HepG2 (cell line): Measurements from ENCODE around the gene TSPAN17. TPM values are rescaled to one million over a fixed set of nuclear protein-coding genes. Genes with fewer than 3 reads are reported as not detected.

Experiments
- ATAC-seq: fragments of 200-7000 bp; cut with Tn5 transposase; 3 replicates; pipeline ENCODE4 v1.9.1; 2020; ENCODE audit warnings: mild to moderate bottlenecking, moderate library complexity
- BruUV-seq: library from RNA; stranded (reverse); fragments of 400-500 nt; replicated peaks from 2 replicates; lab custom pipeline; 2021; lab: Mats Ljungman, UMichigan
- CTCF ChIA-PET: fragments of 300-600 bp; formaldehyde crosslinking; extraction: SDS; loops from one replicate; lab custom pipeline; 2021; ENCODE audit warnings: low total read pairs, inconsistent platforms, low intra/inter-chr PET ratio; lab: Yijun Ruan, JAX
- POLR2A ChIA-PET: fragments of 350-600 bp; sonication (Branson Sonifier 250); formaldehyde crosslinking; loops from one replicate; lab custom pipeline; 2020; ENCODE audit warnings: antibody characterized with exemption, inconsistent platforms; lab: Yijun Ruan, JAX
- DNase-seq: peaks from one replicate; pipeline ENCODE4 v3.0.0-alpha.2; 2015; ENCODE audit warnings: low spot score
- FAIRE-seq: peaks from 3 replicates; lab custom pipeline; 2011; peaks lifted over from hg19 to GRCh38; lab: Jason Lieb, UNC
- H2AFZ ChIP-seq: one replicate; pipeline ENCODE4 v1.6.1; 2011; ENCODE audit warnings: low read length, inconsistent platforms
- H3K27ac ChIP-seq: fragments of 300-600 bp; 3 replicates; pipeline ENCODE4 v1.8.0; 2011; ENCODE audit warnings: mixed run types, mild to moderate bottlenecking, mixed read lengths, low read length, inconsistent platforms; ENCODE audit not compliant: insufficient read depth; ENCODE audit errors: extremely low read length
- H3K27me3 ChIP-seq, 2 experiments: fragments of 200-600 bp in 1 of 2; 2 replicates in 1 of 2; 3 replicates in 1 of 2; pipeline versions ENCODE4 v1.6.0 to v1.8.0; 2011; ENCODE audit warnings: low read length in 2 of 2, mild to moderate bottlenecking in 2 of 2, moderate library complexity in 2 of 2, inconsistent platforms in 1 of 2; ENCODE audit not compliant: insufficient read depth in 2 of 2, control insufficient read depth in 1 of 2
- H3K36me3 ChIP-seq, 2 experiments: fragments of 200-600 bp in 1 of 2; replicated peaks in 1 of 2; 2 replicates in 1 of 2; 3 replicates in 1 of 2; pipeline versions ENCODE4 v1.5.1 to v1.8.0; 2011; ENCODE audit warnings: low read length in 2 of 2, inconsistent platforms in 1 of 2; ENCODE audit not compliant: insufficient read depth in 2 of 2, control insufficient read depth in 1 of 2
- H3K4me1 ChIP-seq: 2 replicates; pipeline ENCODE4 v1.5.1; 2012; ENCODE audit warnings: low read length, inconsistent platforms; ENCODE audit not compliant: insufficient read depth
- H3K4me2 ChIP-seq: 2 replicates; pipeline ENCODE4 v1.6.0; 2011; ENCODE audit warnings: low read depth, low read length, inconsistent platforms
- H3K4me3 ChIP-seq, 3 experiments: fragments of 200-600 bp in 1 of 3; sonication (generic), shearing (Covaris generic) in 1 of 3; replicated peaks in 1 of 3; 2 replicates each; pipeline ENCODE4 v1.5.1; 2011 to 2016; ENCODE audit warnings: low read length in 3 of 3, inconsistent platforms in 2 of 3, low read depth in 2 of 3, mild to moderate bottlenecking in 2 of 3, control low read depth in 1 of 3, mixed read lengths in 1 of 3; ENCODE audit not compliant: insufficient read depth in 1 of 3
- H3K79me2 ChIP-seq: one replicate; pipeline ENCODE4 v1.6.1; 2011; ENCODE audit warnings: low read length, inconsistent platforms; ENCODE audit not compliant: insufficient read depth
- H3K9ac ChIP-seq: 2 replicates; pipeline ENCODE4 v1.6.0; 2011; ENCODE audit warnings: mild to moderate bottlenecking, low read depth, low read length, inconsistent platforms; ENCODE audit not compliant: insufficient read depth
- H3K9me3 ChIP-seq: 2 replicates; pipeline ENCODE4 v1.5.1; 2012; ENCODE audit warnings: mild to moderate bottlenecking, low read length
- H4K20me1 ChIP-seq: 2 replicates; pipeline ENCODE4 v1.6.0; 2011; ENCODE audit warnings: inconsistent platforms, mild to moderate bottlenecking, low read length, moderate library complexity; ENCODE audit not compliant: insufficient read depth
- CTCF ChIP-seq: sonication (generic); formaldehyde crosslinking; IDR thresholded peaks from 2 replicates; pipeline ENCODE4 v1.5.0; 2020; ENCODE audit warnings: mild to moderate bottlenecking, missing genetic modification reagents, moderate library complexity
- DNMT3B ChIP-seq: conservative IDR thresholded peaks from 2 replicates; pipeline ENCODE4 v1.6.1; 2016; ENCODE audit warnings: missing biosample characterization, control low read depth
- E2F2 ChIP-seq: sonication (generic); formaldehyde crosslinking; IDR thresholded peaks from 2 replicates; pipeline ENCODE4 v1.4.0; 2020; ENCODE audit warnings: missing genetic modification reagents, borderline replicate concordance
- KLF12 ChIP-seq: sonication (generic); formaldehyde crosslinking; IDR thresholded peaks from 2 replicates; pipeline ENCODE4 v1.4.0; 2020; ENCODE audit warnings: missing genetic modification reagents, borderline replicate concordance
- KMT2A ChIP-seq: sonication (generic); formaldehyde crosslinking; IDR thresholded peaks from 2 replicates; pipeline ENCODE4 v1.4.0; 2020; ENCODE audit warnings: missing genetic modification reagents
- MED13 ChIP-seq: sonication (generic); formaldehyde crosslinking; IDR thresholded peaks from 2 replicates; pipeline ENCODE4 v1.5.0; 2020; ENCODE audit warnings: missing genetic modification reagents
- ZFP36 ChIP-seq: fragments of 150-350 bp; IDR thresholded peaks from 2 replicates; pipeline ENCODE4 v1.6.1; 2018; ENCODE audit warnings: borderline replicate concordance, low read length, low read depth; ENCODE audit not compliant: partially characterized antibody
- ZNF589 ChIP-seq: sonication (generic); formaldehyde crosslinking; conservative IDR thresholded peaks from 2 replicates; pipeline ENCODE4 v1.8.0; 2022; ENCODE audit warnings: mild to moderate bottlenecking, moderate library complexity, missing genetic modification reagents
- ZNF841 ChIP-seq: sonication (generic); formaldehyde crosslinking; IDR thresholded peaks from 2 replicates; pipeline ENCODE4 v1.8.1; 2023; ENCODE audit warnings: missing genetic modification reagents, borderline replicate concordance
- WGBS: methylation state at CpG from one replicate; pipeline ENCODE4 v1.1.6; 2017; ENCODE audit warnings: low lambda C conversion rate; 5-methylcytosine and 5-hydroxymethylcytosine counted together
- in situ Hi-C: cut with HindIII; loops from 2 replicates; pipeline ENCODE4 v1.10.0; 2017; ENCODE audit warnings: low pct_unique_long_range_greater_than_20kb; ENCODE audit not compliant: extremely low pct_ligation_motif_present
- intact Hi-C: fragments of 100-400 bp; cut with micrococcal nuclease; formaldehyde crosslinking; loops from one replicate; pipeline ENCODE4 v1.10.0; 2022; ENCODE audit not compliant: unreplicated experiment
- polyA plus RNA-seq, 8 experiments: library from polyadenylated mRNA; depleted of rRNA in 3 of 8; stranded (reverse) in 7 of 8; unstranded in 1 of 8; fragments of >200 nt; fragmentation: Illumina TruSeq in 4 of 8; extraction: Trizol in 4 of 8; gene quantifications; 2 replicates each; pipeline versions ENCODE4 v1.2.1 to v1.2.3, GENCODE V29; 2011 to 2016; ENCODE audit warnings: low read depth in 4 of 8, missing spikeins in 1 of 8, mixed read lengths in 1 of 8; ENCODE audit not compliant: insufficient read depth in 1 of 8
- total RNA-seq, 5 experiments: library from RNA; depleted of rRNA; stranded (reverse); fragments of >200 nt; fragmentation: Illumina TruSeq; extraction: Trizol; gene quantifications; 2 replicates each; pipeline ENCODE4 v1.2.3, GENCODE V29; 2016; ENCODE audit warnings: low read depth in 1 of 5
- TF ChIP-seq, protein P1 (sequence below): sonication (generic); formaldehyde crosslinking; IDR thresholded peaks from 2 replicates; pipeline ENCODE4 v1.8.1; 2023; ENCODE audit warnings: mild to moderate bottlenecking, missing genetic modification reagents

The TSPAN17 gene
- total and polyA plus RNA-seq, 2 of the 13 experiments (the other 11 are each of a cell fraction or from before 2014, with no cell fraction given): 11.5 to 15.0 TPM

GRCh38 chr5:176625966-176626875 is 21.1 kb upstream of the TSPAN17 start:
- intact Hi-C loops: no loop called here
- H3K4me1 ChIP-seq: peaks cover 26% of the 10 kb centered on the region
- in situ Hi-C loops: no loop called here
- no peaks in the 10 kb centered on the region for H4K20me1 ChIP-seq
- H3K27me3 ChIP-seq: peaks cover 17 to 87% of the 10 kb centered on the region in 2 experiments; a peak in 4 of 5 replicates
- BruUV-seq: no TSS peak
- no peak for FAIRE-seq
- H2AFZ ChIP-seq: no peak overlapping the region
- H3K79me2 ChIP-seq: no peaks in the 10 kb centered on the region
- no peak overlapping the region for H3K9ac ChIP-seq
- no peak overlapping the region for H3K4me2 ChIP-seq
- H3K27ac ChIP-seq: no peak overlapping the region
- TF ChIP-seq MED13 (CRISPR knock-in tag) (no peak), E2F2 (CRISPR knock-in tag) (no peak), KMT2A (CRISPR knock-in tag) (no peak), ZFP36 (no peak), CTCF (CRISPR knock-in tag) (no peak), ZNF589 (no peak), DNMT3B (CRISPR knock-in tag) (no peak), KLF12 (CRISPR knock-in tag) (no peak), ZNF841 (CRISPR knock-in tag) (no peak)
- TF ChIP-seq, protein P1, sequence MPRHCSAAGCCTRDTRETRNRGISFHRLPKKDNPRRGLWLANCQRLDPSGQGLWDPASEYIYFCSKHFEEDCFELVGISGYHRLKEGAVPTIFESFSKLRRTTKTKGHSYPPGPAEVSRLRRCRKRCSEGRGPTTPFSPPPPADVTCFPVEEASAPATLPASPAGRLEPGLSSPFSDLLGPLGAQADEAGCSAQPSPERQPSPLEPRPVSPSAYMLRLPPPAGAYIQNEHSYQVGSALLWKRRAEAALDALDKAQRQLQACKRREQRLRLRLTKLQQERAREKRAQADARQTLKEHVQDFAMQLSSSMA (CRISPR knock-in tag): no peak
- H3K9me3 ChIP-seq: no peaks in the 10 kb centered on the region
- no peak for DNase-seq
- ChIA-PET CTCF (no interaction called here), POLR2A (no interaction called here)
- H3K36me3 ChIP-seq: no peaks in the 10 kb centered on the region
- ATAC-seq: no peak
- 14% methylated on average over 18 of the region's 25 CpGs for WGBS
- no peak overlapping the region for H3K4me3 ChIP-seq
